ENCODE data around the gene NLE1. TPM values are rescaled to one million over a fixed set of nuclear protein-coding genes. Genes with fewer than 3 reads are reported as not detected.
"Not testable (repeated sequence)": the region's sequence is repeated elsewhere in the genome, so short reads cannot be mapped to it uniquely, and the experiment has no call there.

Gene NLE1
- total RNA-seq, 4 donors from 2014 or later, result 9.9 to 19.3 (median 11.5) TPM

- no peak overlapping the region for H3K4me3 ChIP-seq
- H3K4me1 ChIP-seq, result peaks cover 8 to 12% of the 10 kb centered on the region in 2 donors
- H3K27me3 ChIP-seq, result no peaks in the 10 kb centered on the region
- intact Hi-C loops (cut with DNase I; ENCODE audit: low total_unique reads) (no loop called here), in situ Hi-C loops (cut with MboI; ENCODE audit: low sequenced_read_pairs in 4 of 4) (loop anchor here in 2 of 4 donors (10.0 to 25.0 kb wide), 2 partner anchors 390 to 583 kb away; partner anchors contain the start of gene RASL10B (in 1 of the 2))
- ATAC-seq (no peak), DNase-seq (no peak)
- no peak overlapping the region for H3K27ac ChIP-seq
- no peaks in the 10 kb centered on the region for H3K9me3 ChIP-seq
- H3K36me3 ChIP-seq, result peaks cover 0 to 94% of the 10 kb centered on the region in 2 donors
- TF ChIP-seq CTCF (IDR thresholded peaks at IDR 0.05 in 4 of 5, conservative IDR thresholded peaks at IDR 0.05 in 1 of 5) (no peak), POLR2A (IDR thresholded peaks at IDR 0.05) (no peak)
Measured at GRCh38 chr17:35154196-35155165, 12.4 kb upstream of the NLE1 start.

- Histone ChIP-seq H3K27ac (peak overlapping the region in 1 of 4 donors; percentile 35), H3K36me3 (peaks cover 0 to 75% of the 10 kb centered on the region in 2 donors), H3K9me3 (no peaks in the 10 kb centered on the region), H3K4me3 (no peak overlapping the region), H3K4me1 (peaks cover 12 to 28% of the 10 kb centered on the region in 2 donors), H3K27me3 (no peaks in the 10 kb centered on the region)
- in situ Hi-C loops (cut with MboI; ENCODE audit: low sequenced_read_pairs in 4 of 4) (loop anchor here in 2 of 4 donors (10.0 to 25.0 kb wide), 2 partner anchors 392 to 585 kb away; partner anchors contain the start of gene RASL10B (in 1 of the 2)), intact Hi-C loops (cut with DNase I; ENCODE audit: low total_unique reads) (no loop called here)
- no peak for TF ChIP-seq CTCF (IDR thresholded peaks at IDR 0.05 in 4 of 5, conservative IDR thresholded peaks at IDR 0.05 in 1 of 5)
- TF ChIP-seq POLR2A (IDR thresholded peaks at IDR 0.05), result no peak
- ATAC-seq (no peak), DNase-seq (no peak)
Measured at GRCh38 chr17:35152421-35153140, 10.5 kb upstream of the NLE1 start.

- Histone ChIP-seq H3K36me3 (peaks cover 0 to 62% of the 10 kb centered on the region in 2 donors), H3K4me1 (peaks cover 23 to 39% of the 10 kb centered on the region in 2 donors), H3K27ac (peak overlapping the region in 1 of 4 donors; percentile 35)
- intact Hi-C loops (cut with DNase I; ENCODE audit: low total_unique reads); H3K4me3 ChIP-seq; ATAC-seq; DNase-seq; H3K9me3 ChIP-seq; H3K27me3 ChIP-seq: not testable (repeated sequence)
- in situ Hi-C loops (cut with MboI; ENCODE audit: low sequenced_read_pairs in 4 of 4), result loop anchor here in 2 of 4 donors (10.0 to 25.0 kb wide), 2 partner anchors 394 to 586 kb away; partner anchors contain the start of gene RASL10B (in 1 of the 2)
Measured at GRCh38 chr17:35151080-35151479, 9.0 kb upstream of the NLE1 start.

- Histone ChIP-seq H3K36me3 (peaks cover 0 to 50% of the 10 kb centered on the region in 2 donors), H3K9me3 (no peaks in the 10 kb centered on the region), H3K4me3 (peak overlapping the region in 1 of 4 donors; percentile 53), H3K27me3 (no peaks in the 10 kb centered on the region), H3K4me1 (peaks cover 23 to 39% of the 10 kb centered on the region in 2 donors), H3K27ac (peak overlapping the region; percentile 94 to 98 (median 97))
- ATAC-seq (no peak), DNase-seq (no peak)
- intact Hi-C loops (cut with DNase I; ENCODE audit: low total_unique reads), result loop anchor here (5.0 to 10.0 kb wide), 3 partner anchors 107 to 1385 kb away; partner anchors contain the start of genes MYO19, PIGW and SLFN12L
- TF ChIP-seq POLR2A (IDR thresholded peaks at IDR 0.05) (no peak), CTCF (IDR thresholded peaks at IDR 0.05 in 4 of 5, conservative IDR thresholded peaks at IDR 0.05 in 1 of 5) (no peak)
- in situ Hi-C loops (cut with MboI; ENCODE audit: low sequenced_read_pairs in 4 of 4), result loop anchor here (10.0 to 25.0 kb wide), 3 partner anchors 95 to 587 kb away; partner anchors contain the start of genes SLFN5 (in 2 of the 4) and RASL10B (in 1 of the 4)
Measured at GRCh38 chr17:35149941-35150340, 7.8 kb upstream of the NLE1 start.
